Measurements from ENCODE around the gene VAMP3. TPM values are rescaled to one million over a fixed set of nuclear protein-coding genes. Genes with fewer than 3 reads are reported as not detected.

The VAMP3 gene
- total RNA-seq, 2 donors from 2014 or later = 59.3 to 75.1 TPM

GRCh38 chr1:7749126-7749525 is 22.0 kb upstream of the VAMP3 start:
- Mint-ChIP-seq H3K4me1 (peaks cover 37% of the 10 kb centered on the region), H3K4me3 (no peak overlapping the region), H3K36me3 (ENCODE audit: low read depth) (peaks cover 5% of the 10 kb centered on the region), H3K27ac (peak overlapping the region; percentile 79), H3K27me3 (peaks cover 7% of the 10 kb centered on the region)
- no peak for ATAC-seq
- no peaks in the 10 kb centered on the region for H3K9me3 ChIP-seq (ENCODE audit: control insufficient read depth, low read length, poor library complexity, severe bottlenecking)
- DNase-seq = no peak

DNA sequence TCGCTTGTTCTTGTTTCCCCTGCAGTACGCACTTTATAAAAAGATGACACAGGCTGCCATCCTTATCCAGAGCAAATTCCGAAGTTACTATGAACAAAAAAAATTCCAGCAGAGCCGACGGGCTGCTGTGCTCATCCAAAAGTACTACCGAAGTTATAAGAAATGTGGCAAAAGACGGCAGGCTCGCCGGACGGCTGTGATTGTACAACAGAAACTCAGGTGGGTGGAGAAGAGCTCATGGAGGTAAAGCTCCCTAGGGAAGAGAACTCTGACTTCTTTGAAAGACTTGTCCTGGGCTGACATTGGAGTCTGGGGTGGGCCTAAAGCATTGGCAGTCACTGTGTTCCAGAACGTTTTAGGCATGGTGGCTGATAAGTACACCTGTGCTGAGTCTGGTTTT is 19.9 kb upstream of the VAMP3 start:
- ATAC-seq (no peak), DNase-seq (no peak)
- H3K4me3 Mint-ChIP-seq = no peak overlapping the region
- peak overlapping the region; percentile 27 for H3K27ac Mint-ChIP-seq
- no peaks in the 10 kb centered on the region for H3K9me3 ChIP-seq (ENCODE audit: control insufficient read depth, low read length, poor library complexity, severe bottlenecking)
- peaks cover 8% of the 10 kb centered on the region for H3K27me3 Mint-ChIP-seq
- no peaks in the 10 kb centered on the region for H3K36me3 Mint-ChIP-seq (ENCODE audit: low read depth)
- H3K4me1 Mint-ChIP-seq = peaks cover 33% of the 10 kb centered on the region

DNA sequence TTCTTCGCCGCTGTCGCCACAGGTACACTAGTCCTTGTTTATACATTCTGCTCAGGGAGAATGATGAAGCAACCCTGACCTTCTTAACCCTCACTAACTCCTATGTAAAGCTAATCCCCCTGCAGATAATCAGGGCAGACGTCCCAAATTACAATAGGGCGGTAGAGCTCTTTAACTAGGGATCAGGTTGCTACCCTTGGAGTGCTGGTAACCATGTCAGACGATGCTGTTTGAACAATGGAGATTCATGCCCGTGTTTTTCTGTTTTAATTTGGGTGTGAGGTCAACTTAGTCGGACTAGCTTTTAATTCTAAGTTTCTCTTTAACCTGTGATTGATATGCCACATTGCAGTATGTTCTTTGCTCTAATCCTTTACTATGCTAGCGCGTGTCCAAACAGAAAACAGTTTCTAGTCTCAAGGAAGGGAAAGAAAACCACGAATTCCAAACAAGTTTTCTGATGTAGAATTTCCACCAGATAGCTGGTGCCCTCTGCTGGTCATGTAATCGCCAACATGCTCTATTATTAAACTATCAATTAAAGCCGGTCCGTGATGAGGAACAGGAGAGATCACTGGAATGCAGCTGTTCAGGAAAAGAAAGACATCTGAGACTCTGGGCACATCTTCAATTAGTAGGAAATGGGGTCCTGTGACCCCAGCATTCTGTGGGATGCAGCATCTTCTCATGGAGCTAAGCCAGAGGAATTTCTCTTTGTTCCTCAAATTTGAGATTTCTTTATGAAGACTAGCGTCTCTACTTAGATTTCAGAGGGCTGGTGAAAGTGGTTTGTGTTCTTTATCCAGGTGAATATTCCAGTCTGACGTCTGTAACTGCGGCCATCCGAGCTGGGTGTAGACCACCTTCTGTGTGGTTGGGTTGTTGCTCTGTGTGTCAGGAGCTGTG is 18.3 kb upstream of the VAMP3 start:
- peaks cover 8% of the 10 kb centered on the region for H3K27me3 Mint-ChIP-seq
- peak overlapping the region; percentile 57 for H3K27ac Mint-ChIP-seq
- H3K9me3 ChIP-seq (ENCODE audit: control insufficient read depth, low read length, poor library complexity, severe bottlenecking) = no peaks in the 10 kb centered on the region
- peaks cover 33% of the 10 kb centered on the region for H3K4me1 Mint-ChIP-seq
- ATAC-seq (peak; percentile 54), DNase-seq (peak; percentile 17 to 39 (median 25))
- H3K36me3 Mint-ChIP-seq (ENCODE audit: low read depth) = no peaks in the 10 kb centered on the region
- peak overlapping the region; percentile 75 for H3K4me3 Mint-ChIP-seq

DNA sequence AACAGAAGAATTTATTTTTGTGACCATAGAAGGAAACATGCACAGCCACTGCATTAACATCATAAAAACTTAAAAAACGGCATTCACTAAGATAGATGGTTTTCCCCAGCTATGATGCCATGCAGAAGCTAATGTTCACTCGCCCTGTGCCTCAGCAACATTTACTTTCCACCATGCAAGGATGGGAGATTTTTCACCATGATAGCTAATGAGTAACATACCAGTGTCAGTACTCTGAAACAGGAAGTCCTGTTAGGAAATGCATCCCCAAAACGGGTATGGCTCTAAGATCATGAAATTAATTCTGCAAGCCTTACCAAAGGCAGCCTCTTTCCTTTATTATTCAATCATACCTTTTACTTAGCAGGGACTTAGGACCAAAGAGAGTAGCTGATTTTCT is 17.5 kb upstream of the VAMP3 start:
- Mint-ChIP-seq H3K36me3 (ENCODE audit: low read depth) (no peaks in the 10 kb centered on the region), H3K27me3 (peaks cover 8% of the 10 kb centered on the region), H3K4me3 (no peak overlapping the region), H3K27ac (no peak overlapping the region), H3K4me1 (peaks cover 31% of the 10 kb centered on the region)
- DNase-seq (no peak), ATAC-seq (no peak)
- H3K9me3 ChIP-seq (ENCODE audit: control insufficient read depth, low read length, poor library complexity, severe bottlenecking) = no peaks in the 10 kb centered on the region

- no peaks in the 10 kb centered on the region for H3K9me3 ChIP-seq (ENCODE audit: control insufficient read depth, low read length, poor library complexity, severe bottlenecking)
- no peaks in the 10 kb centered on the region for H3K36me3 Mint-ChIP-seq (ENCODE audit: low read depth)
- ATAC-seq (no peak), DNase-seq (no peak)
- H3K27me3 Mint-ChIP-seq = peaks cover 8% of the 10 kb centered on the region
- H3K27ac Mint-ChIP-seq = no peak overlapping the region
- H3K4me1 Mint-ChIP-seq = peaks cover 30% of the 10 kb centered on the region
- no peak overlapping the region for H3K4me3 Mint-ChIP-seq
Observed at GRCh38 chr1:7754234-7754633, 16.9 kb upstream of the VAMP3 start.

- DNase-seq (no peak), ATAC-seq (no peak)
- Mint-ChIP-seq H3K27ac (no peak overlapping the region), H3K4me1 (peaks cover 26% of the 10 kb centered on the region), H3K27me3 (peaks cover 8% of the 10 kb centered on the region), H3K36me3 (ENCODE audit: low read depth) (no peaks in the 10 kb centered on the region), H3K4me3 (no peak overlapping the region)
- H3K9me3 ChIP-seq (ENCODE audit: control insufficient read depth, low read length, poor library complexity, severe bottlenecking) = no peaks in the 10 kb centered on the region
Observed at GRCh38 chr1:7755448-7755847, 15.6 kb upstream of the VAMP3 start.

- DNase-seq (no peak), ATAC-seq (no peak)
- Mint-ChIP-seq H3K4me1 (no peaks in the 10 kb centered on the region), H3K27me3 (no peaks in the 10 kb centered on the region), H3K27ac (no peak overlapping the region), H3K4me3 (no peak overlapping the region), H3K36me3 (ENCODE audit: low read depth) (no peaks in the 10 kb centered on the region)
- no peaks in the 10 kb centered on the region for H3K9me3 ChIP-seq (ENCODE audit: control insufficient read depth, low read length, poor library complexity, severe bottlenecking)
Observed at GRCh38 chr1:7760245-7760644, 10.9 kb upstream of the VAMP3 start.

DNA sequence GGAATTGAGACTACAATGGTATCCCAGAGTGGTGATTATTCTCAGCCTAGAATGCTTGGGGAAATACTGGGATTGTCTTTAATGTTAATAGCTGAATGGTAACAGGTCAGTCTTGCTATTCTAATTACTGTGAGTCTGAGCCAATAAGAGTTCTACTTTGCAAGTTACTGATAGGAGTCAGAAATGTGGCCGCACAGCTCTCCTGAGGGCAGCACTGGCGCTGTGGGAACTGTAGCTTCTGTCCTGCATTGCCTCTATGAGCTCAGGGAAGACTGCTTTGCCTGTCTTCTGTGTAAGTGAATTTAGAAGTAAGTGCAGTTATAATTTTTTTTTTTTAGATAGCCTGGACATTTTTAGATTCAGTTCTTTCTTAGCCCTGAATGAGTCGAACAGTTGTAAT is 10.0 kb upstream of the VAMP3 start:
- no peaks in the 10 kb centered on the region for H3K9me3 ChIP-seq (ENCODE audit: control insufficient read depth, low read length, poor library complexity, severe bottlenecking)
- H3K27ac Mint-ChIP-seq = no peak overlapping the region
- H3K36me3 Mint-ChIP-seq (ENCODE audit: low read depth) = no peaks in the 10 kb centered on the region
- H3K27me3 Mint-ChIP-seq = no peaks in the 10 kb centered on the region
- no peak overlapping the region for H3K4me3 Mint-ChIP-seq
- no peaks in the 10 kb centered on the region for H3K4me1 Mint-ChIP-seq
- ATAC-seq (no peak), DNase-seq (no peak)

DNA sequence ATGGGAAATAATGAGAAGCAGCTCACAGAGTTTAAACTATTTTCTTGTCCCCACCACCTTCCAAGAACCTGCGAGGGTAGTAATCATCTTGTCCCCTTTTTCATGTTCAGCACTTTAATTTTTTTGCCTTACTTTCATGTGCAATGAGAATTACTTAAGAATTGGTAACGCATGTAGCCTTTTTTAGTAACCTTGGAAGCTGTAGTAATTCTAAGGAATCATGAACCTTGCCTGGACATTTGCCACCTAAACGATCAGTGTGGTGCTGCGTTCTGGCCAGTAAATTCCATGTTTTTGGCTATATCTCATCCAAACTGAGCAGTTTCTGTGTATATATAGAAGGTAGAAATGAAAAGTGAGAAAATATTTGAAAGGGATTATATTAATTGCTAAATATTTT is 3.9 kb upstream of the VAMP3 start:
- Mint-ChIP-seq H3K4me3 (no peak overlapping the region), H3K27ac (no peak overlapping the region), H3K27me3 (no peaks in the 10 kb centered on the region), H3K4me1 (peaks cover 9% of the 10 kb centered on the region), H3K36me3 (ENCODE audit: low read depth) (no peaks in the 10 kb centered on the region)
- no peaks in the 10 kb centered on the region for H3K9me3 ChIP-seq (ENCODE audit: control insufficient read depth, low read length, poor library complexity, severe bottlenecking)
- no peak for ATAC-seq
- no peak for DNase-seq

GRCh38 chr1:7768583-7768982 is 2.5 kb upstream of the VAMP3 start:
- peaks cover 15% of the 10 kb centered on the region for H3K4me1 Mint-ChIP-seq
- no peaks in the 10 kb centered on the region for H3K36me3 Mint-ChIP-seq (ENCODE audit: low read depth)
- no peaks in the 10 kb centered on the region for H3K9me3 ChIP-seq (ENCODE audit: control insufficient read depth, low read length, poor library complexity, severe bottlenecking)
- DNase-seq (no peak), ATAC-seq (no peak)
- H3K4me3 Mint-ChIP-seq = no peak overlapping the region
- H3K27ac Mint-ChIP-seq = no peak overlapping the region
- no peaks in the 10 kb centered on the region for H3K27me3 Mint-ChIP-seq

GRCh38 chr1:7769673-7770412 is 1.3 kb upstream of the VAMP3 start:
- DNase-seq (no peak), ATAC-seq (no peak)
- Mint-ChIP-seq H3K27ac (no peak overlapping the region), H3K27me3 (no peaks in the 10 kb centered on the region), H3K4me1 (peaks cover 21% of the 10 kb centered on the region), H3K4me3 (peak overlapping the region; percentile 10), H3K36me3 (ENCODE audit: low read depth) (peaks cover 3% of the 10 kb centered on the region)
- no peaks in the 10 kb centered on the region for H3K9me3 ChIP-seq (ENCODE audit: control insufficient read depth, low read length, poor library complexity, severe bottlenecking)

GRCh38 chr1:7770669-7770996 is 463 bp upstream of the VAMP3 start:
- peak; percentile 37 for ATAC-seq
- no peaks in the 10 kb centered on the region for H3K27me3 Mint-ChIP-seq
- H3K9me3 ChIP-seq (ENCODE audit: control insufficient read depth, low read length, poor library complexity, severe bottlenecking) = no peaks in the 10 kb centered on the region
- DNase-seq = no peak
- H3K36me3 Mint-ChIP-seq (ENCODE audit: low read depth) = peaks cover 3% of the 10 kb centered on the region
- H3K4me1 Mint-ChIP-seq = peaks cover 21% of the 10 kb centered on the region
- no peak overlapping the region for H3K27ac Mint-ChIP-seq
- H3K4me3 Mint-ChIP-seq = peak overlapping the region; percentile 93

DNA sequence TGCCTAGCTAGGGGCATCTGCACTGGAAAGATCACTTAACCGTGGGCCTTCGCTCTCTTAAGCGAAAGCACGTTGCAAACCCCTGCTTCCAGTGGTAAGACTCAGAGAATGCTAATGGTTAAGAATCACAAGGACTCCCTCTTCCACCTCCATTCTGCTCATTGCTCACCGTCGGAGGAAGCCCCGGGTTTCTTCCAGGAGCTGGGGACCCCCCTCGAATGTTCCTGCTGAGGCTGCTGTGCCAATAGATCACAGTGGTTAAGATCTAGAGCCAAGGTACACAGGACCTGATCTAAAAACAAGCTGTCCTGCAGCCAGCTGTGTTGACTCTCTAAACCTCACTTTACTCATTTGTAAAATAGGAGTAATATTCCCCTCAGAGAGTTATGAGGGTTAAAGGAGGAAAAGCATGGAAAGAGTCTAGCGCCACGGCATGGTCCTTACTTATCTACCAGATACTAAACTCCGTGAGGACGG is 765 bp downstream of the VAMP3 start:
- H3K9me3 ChIP-seq (ENCODE audit: control insufficient read depth, low read length, poor library complexity, severe bottlenecking) = no peaks in the 10 kb centered on the region
- H3K4me3 Mint-ChIP-seq = peak overlapping the region; percentile 93
- H3K27ac Mint-ChIP-seq = peak overlapping the region; percentile 71
- no peaks in the 10 kb centered on the region for H3K27me3 Mint-ChIP-seq
- H3K4me1 Mint-ChIP-seq = peaks cover 21% of the 10 kb centered on the region
- peaks cover 3% of the 10 kb centered on the region for H3K36me3 Mint-ChIP-seq (ENCODE audit: low read depth)
- no peak for ATAC-seq
- no peak for DNase-seq
